Liver (tissue), 9 donors: ENCODE measurements around the gene MYO7A. TPM values are rescaled to one million over a fixed set of nuclear protein-coding genes. Genes with fewer than 3 reads are reported as not detected.

Experiments used
- DNase-seq: peaks from one replicate; pipeline ENCODE4 v3.0.0-alpha.2; 2017; ENCODE audit warnings: low spot score
- H3K27ac ChIP-seq, 2 donors: one replicate each; pipeline ENCODE4 v1.7.0; 2013; ENCODE audit warnings: inconsistent platforms in 2 of 2, low read length in 2 of 2, control low read depth in 1 of 2, low read depth in 1 of 2, mild to moderate bottlenecking in 1 of 2
- H3K27me3 ChIP-seq, 4 donors: one replicate each; pipeline versions ENCODE4 v1.6.1 to v1.7.0; 2013; ENCODE audit warnings: low read length in 3 of 4, inconsistent platforms in 1 of 4, mild to moderate bottlenecking in 1 of 4, moderate library complexity in 1 of 4; ENCODE audit not compliant: control insufficient read depth in 4 of 4, insufficient read depth in 4 of 4
- H3K36me3 ChIP-seq, 4 donors: one replicate each; pipeline versions ENCODE4 v1.6.1 to v1.7.0; 2013; ENCODE audit warnings: low read length in 3 of 4, mild to moderate bottlenecking in 3 of 4, low read depth in 1 of 4, moderate library complexity in 1 of 4; ENCODE audit not compliant: control insufficient read depth in 4 of 4, insufficient read depth in 3 of 4
- H3K4me1 ChIP-seq, 4 donors: one replicate each; pipeline versions ENCODE4 v1.6.1 to v1.7.0; 2013; ENCODE audit warnings: low read length in 3 of 4, mild to moderate bottlenecking in 3 of 4, moderate library complexity in 1 of 4; ENCODE audit not compliant: control insufficient read depth in 4 of 4, insufficient read depth in 4 of 4
- H3K4me3 ChIP-seq, 3 donors: one replicate each; pipeline versions ENCODE4 v1.6.1 to v1.7.0; 2013; ENCODE audit warnings: low read length in 3 of 3, control low read depth in 1 of 3, low read depth in 1 of 3, mild to moderate bottlenecking in 1 of 3
- H3K9ac ChIP-seq, 2 donors: one replicate each; pipeline ENCODE4 v1.7.0; 2013; ENCODE audit warnings: low read length in 2 of 2, mild to moderate bottlenecking in 2 of 2, moderate library complexity in 2 of 2, control low read depth in 1 of 2, low read depth in 1 of 2
- H3K9me3 ChIP-seq, 4 donors: one replicate each; pipeline versions ENCODE4 v1.6.1 to v1.7.0; 2013; ENCODE audit warnings: low read length in 3 of 4; ENCODE audit not compliant: control insufficient read depth in 4 of 4
- ATF3 ChIP-seq: IDR thresholded peaks from 2 replicates; pipeline ENCODE4 v1.6.1; 2016; ENCODE audit warnings: antibody characterized with exemption
- CTCF ChIP-seq: fragments of 150-350 bp; IDR thresholded peaks from 2 replicates; pipeline ENCODE4 v1.5.1; 2017; ENCODE audit warnings: improper control_type of control experiment, low read depth, low read length; ENCODE audit not compliant: missing input control
- FOXA1 ChIP-seq: IDR thresholded peaks from 2 replicates; pipeline ENCODE4 v1.6.1; 2016; ENCODE audit warnings: antibody characterized with exemption
- GABPA ChIP-seq, 2 donors: IDR thresholded peaks in 1 of 2; conservative IDR thresholded peaks in 1 of 2; 2 replicates each; pipeline ENCODE4 v1.6.1; 2016; ENCODE audit warnings: antibody characterized with exemption in 2 of 2, mild to moderate bottlenecking in 1 of 2, moderate library complexity in 1 of 2
- HNF4A ChIP-seq, 2 donors: conservative IDR thresholded peaks; 2 replicates each; pipeline ENCODE4 v1.6.1; 2016; ENCODE audit warnings: antibody characterized with exemption in 2 of 2, mild to moderate bottlenecking in 2 of 2
- JUND ChIP-seq, 2 donors: IDR thresholded peaks; 2 replicates each; pipeline ENCODE4 v1.6.1; 2016; ENCODE audit warnings: antibody characterized with exemption in 2 of 2
- MAX ChIP-seq: IDR thresholded peaks from 2 replicates; pipeline ENCODE4 v1.6.1; 2016; ENCODE audit warnings: antibody characterized with exemption
- RAD21 ChIP-seq, 2 donors: IDR thresholded peaks; 2 replicates each; pipeline ENCODE4 v1.6.1; 2016; ENCODE audit warnings: antibody characterized with exemption in 2 of 2, mild to moderate bottlenecking in 2 of 2
- REST ChIP-seq: IDR thresholded peaks from 2 replicates; pipeline ENCODE4 v1.6.1; 2016; ENCODE audit warnings: antibody characterized with exemption, mild to moderate bottlenecking
- RXRA ChIP-seq, 2 donors: IDR thresholded peaks; 2 replicates each; pipeline ENCODE4 v1.6.1; 2017 to 2018; ENCODE audit warnings: antibody characterized with exemption in 2 of 2, mild to moderate bottlenecking in 1 of 2
- SP1 ChIP-seq: IDR thresholded peaks from 2 replicates; pipeline ENCODE4 v1.6.1; 2018; ENCODE audit warnings: antibody characterized with exemption, mild to moderate bottlenecking
- TAF1 ChIP-seq: conservative IDR thresholded peaks from 2 replicates; pipeline ENCODE4 v1.6.1; 2016; ENCODE audit warnings: antibody characterized with exemption, mild to moderate bottlenecking
- YY1 ChIP-seq: IDR thresholded peaks from 2 replicates; pipeline ENCODE4 v1.6.1; 2016; ENCODE audit warnings: antibody characterized with exemption, mild to moderate bottlenecking
- ZBTB33 ChIP-seq: IDR thresholded peaks from 2 replicates; pipeline ENCODE4 v1.6.1; 2016; ENCODE audit warnings: antibody characterized with exemption
- WGBS: extraction: QIAGEN DNeasy Blood & Tissue Kit; methylation state at CpG from one replicate; pipeline ENCODE4 v1.1.7; 2013; 5-methylcytosine and 5-hydroxymethylcytosine counted together
- polyA plus RNA-seq, 2 donors: library from polyadenylated mRNA; stranded (reverse) in 1 of 2; unstranded in 1 of 2; fragments of 200-250 nt in 1 of 2; fragments of >200 nt in 1 of 2; fragmentation: Nextera tagmentation in 1 of 2; extraction: Ambion mirVana in 1 of 2; gene quantifications; one replicate each; pipeline versions ENCODE4 v1.2.1 to v1.2.3, GENCODE V29; 2013 to 2015
- total RNA-seq, 2 donors: library from RNA; depleted of rRNA; stranded (reverse); fragments of >200 nt; gene quantifications; one replicate each; pipeline ENCODE4 v1.2.3, GENCODE V29; 2014
- donor health status: healthy.
- donor health status: healthy.
- donor health status: healthy.
- donor health status: healthy.
- donor health status: healthy.

Gene MYO7A
- total and polyA plus RNA-seq, 4 donors = 7.3 to 33.6 (median 11.3) TPM

- TF ChIP-seq SP1 (no peak), FOXA1 (no peak)
- Histone ChIP-seq H3K9me3 (no peaks in the 10 kb centered on the region), H3K4me1 (no peaks in the 10 kb centered on the region), H3K9ac (no peak overlapping the region), H3K36me3 (peaks cover 12 to 90% (median 37%) of the 10 kb centered on the region in 4 donors), H3K4me3 (no peak overlapping the region), H3K27ac (no peak overlapping the region), H3K27me3 (no peaks in the 10 kb centered on the region)
- 94% methylated on average over 9 of the region's 9 CpGs for WGBS
- DNase-seq = no peak
Observed at GRCh38 chr11:77119531-77119936, 8.5 kb upstream of the MYO7A start.

- 92% methylated on average over 19 of the region's 19 CpGs for WGBS
- no peaks in the 10 kb centered on the region for H3K27me3 ChIP-seq
- no peaks in the 10 kb centered on the region for H3K4me1 ChIP-seq
- no peak for DNase-seq
- no peak overlapping the region for H3K9ac ChIP-seq
- H3K9me3 ChIP-seq = no peaks in the 10 kb centered on the region
- no peak for TF ChIP-seq HNF4A (conservative IDR thresholded peaks at IDR 0.05)
- no peak for TF ChIP-seq RAD21 (IDR thresholded peaks at IDR 0.05)
- no peak for TF ChIP-seq JUND (IDR thresholded peaks at IDR 0.05)
- TF ChIP-seq ZBTB33 = no peak
- no peak for TF ChIP-seq GABPA (IDR thresholded peaks at IDR 0.05 in 1 of 2, conservative IDR thresholded peaks at IDR 0.05 in 1 of 2)
- TF ChIP-seq CTCF = no peak
- TF ChIP-seq YY1 = no peak
- no peak for TF ChIP-seq RXRA (IDR thresholded peaks at IDR 0.05)
- no peak for TF ChIP-seq REST
- no peak for TF ChIP-seq ATF3
- no peak for TF ChIP-seq FOXA1
- TF ChIP-seq SP1 = no peak
- TF ChIP-seq MAX = no peak
- no peak for TF ChIP-seq TAF1
- H3K36me3 ChIP-seq = peaks cover 12 to 85% (median 36%) of the 10 kb centered on the region in 4 donors
- no peak overlapping the region for H3K27ac ChIP-seq
- no peak overlapping the region for H3K4me3 ChIP-seq
Observed at GRCh38 chr11:77120571-77120970, 7.5 kb upstream of the MYO7A start.
